GM13977 (cell line): ENCODE results near the gene GABRG2.
"Not testable (repeated sequence)": the region's sequence is repeated elsewhere in the genome, so short reads cannot be mapped to it uniquely, and the experiment has no call there.

Experiments used
- DNase-seq: peaks from one replicate; pipeline ENCODE4 v3.0.0; 2012; ENCODE audit warnings: low spot score
- CTCF ChIP-seq: IDR thresholded peaks from 2 replicates; pipeline ENCODE4 v1.5.1; 2012; ENCODE audit warnings: mild to moderate bottlenecking, control low read depth; ENCODE audit not compliant: insufficient read depth; ENCODE audit errors: extremely low read depth, missing control alignments
- in situ Hi-C: fragments of 300-500 bp; cut with MboI; formaldehyde crosslinking; loops from one replicate; pipeline ENCODE4 v1.12.0; 2022; ENCODE audit warnings: low sequenced_read_pairs, low pct_unique_long_range_greater_than_20kb, mixed read lengths, inconsistent platforms; ENCODE audit not compliant: unreplicated experiment

GABRG2 gene

GRCh38 chr5:162067655-162068411 lies at the start of gene GABRG2:
Gene GABRG2 (plus strand): TSS chr5:162067773. CDS start chr5:162068000, 227 bp downstream.
- TF ChIP-seq CTCF: no peak
- in situ Hi-C loops: no loop called here
- no peak for DNase-seq

DNA sequence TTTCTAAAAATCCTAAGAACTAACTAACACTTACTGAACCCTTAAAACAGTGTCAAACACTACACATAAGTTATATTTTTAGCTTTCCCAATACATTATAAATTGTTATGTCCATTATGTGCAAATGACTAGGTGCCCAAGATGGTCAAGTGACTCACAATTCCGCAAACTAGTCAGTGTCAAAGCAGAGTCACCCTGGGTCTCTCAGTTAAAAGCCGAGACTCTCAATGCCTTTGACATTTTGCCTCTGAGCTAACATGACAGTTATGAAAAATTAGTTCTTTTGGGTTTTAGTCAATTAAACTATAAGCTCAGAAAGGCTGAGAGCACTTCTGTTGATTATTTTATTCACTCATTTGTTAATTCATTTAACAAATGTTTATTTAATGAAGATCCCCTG lies 42.3 kb upstream of the GABRG2 start:
- TF ChIP-seq CTCF: no peak
- in situ Hi-C loops: no loop called here
- no peak for DNase-seq

GRCh38 chr5:162026803-162027202 lies 40.8 kb upstream of the GABRG2 start:
- in situ Hi-C loops: no loop called here
- no peak for TF ChIP-seq CTCF
- no peak for DNase-seq

DNA sequence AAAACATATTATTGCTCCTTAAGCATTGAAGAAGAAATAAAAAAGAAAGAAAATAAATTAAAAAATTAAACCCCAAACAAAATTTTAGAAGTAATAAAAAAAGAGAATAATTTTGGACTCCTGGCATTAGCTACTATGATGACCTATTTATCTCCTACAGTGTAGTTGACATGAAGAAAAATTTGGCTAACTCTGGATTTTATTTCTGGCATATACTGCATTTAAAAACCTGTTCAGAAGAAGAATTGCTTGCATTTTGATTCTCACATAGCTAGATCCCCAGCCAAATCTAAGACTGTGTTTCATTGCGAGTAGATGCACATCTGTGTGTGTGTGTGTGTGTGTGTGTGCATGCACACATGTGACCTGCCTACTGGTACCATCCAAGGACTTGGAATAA lies 30.1 kb upstream of the GABRG2 start:
- no peak for DNase-seq
- no peak for TF ChIP-seq CTCF
- in situ Hi-C loops: no loop called here

GRCh38 chr5:162047279-162047678 lies 20.3 kb upstream of the GABRG2 start:
- DNase-seq: no peak
- no peak for TF ChIP-seq CTCF
- in situ Hi-C loops: no loop called here

DNA sequence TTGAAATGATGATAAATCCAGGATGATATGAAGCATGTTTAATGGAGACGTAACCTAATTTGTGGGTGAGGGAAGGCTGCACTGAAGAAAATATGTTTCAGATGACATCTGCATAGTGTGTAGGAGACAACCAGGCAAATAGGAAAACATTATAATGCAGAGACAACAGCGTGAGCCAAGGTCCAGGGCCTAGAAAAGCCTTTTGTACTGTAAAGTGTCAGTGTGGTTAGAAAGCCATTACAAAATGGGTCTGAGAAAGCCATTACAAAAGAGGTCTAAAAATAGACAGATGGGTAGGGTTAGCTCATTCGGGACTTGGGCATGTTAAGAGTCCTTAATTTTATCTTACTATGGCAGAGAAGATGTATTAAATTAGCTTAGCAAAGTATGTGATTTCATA lies 14.9 kb upstream of the GABRG2 start:
- in situ Hi-C loops: no loop called here
- TF ChIP-seq CTCF: no peak
- DNase-seq: no peak

- DNase-seq, in situ Hi-C loops: not testable (repeated sequence)
Measured at GRCh38 chr5:162055095-162055494, 12.5 kb upstream of the GABRG2 start.
